ENCODE measurements around the gene SUSD2.
"Not testable (repeated sequence)": the region's sequence is repeated elsewhere in the genome, so short reads cannot be mapped to it uniquely, and the experiment has no call there.

The SUSD2 gene

DNA sequence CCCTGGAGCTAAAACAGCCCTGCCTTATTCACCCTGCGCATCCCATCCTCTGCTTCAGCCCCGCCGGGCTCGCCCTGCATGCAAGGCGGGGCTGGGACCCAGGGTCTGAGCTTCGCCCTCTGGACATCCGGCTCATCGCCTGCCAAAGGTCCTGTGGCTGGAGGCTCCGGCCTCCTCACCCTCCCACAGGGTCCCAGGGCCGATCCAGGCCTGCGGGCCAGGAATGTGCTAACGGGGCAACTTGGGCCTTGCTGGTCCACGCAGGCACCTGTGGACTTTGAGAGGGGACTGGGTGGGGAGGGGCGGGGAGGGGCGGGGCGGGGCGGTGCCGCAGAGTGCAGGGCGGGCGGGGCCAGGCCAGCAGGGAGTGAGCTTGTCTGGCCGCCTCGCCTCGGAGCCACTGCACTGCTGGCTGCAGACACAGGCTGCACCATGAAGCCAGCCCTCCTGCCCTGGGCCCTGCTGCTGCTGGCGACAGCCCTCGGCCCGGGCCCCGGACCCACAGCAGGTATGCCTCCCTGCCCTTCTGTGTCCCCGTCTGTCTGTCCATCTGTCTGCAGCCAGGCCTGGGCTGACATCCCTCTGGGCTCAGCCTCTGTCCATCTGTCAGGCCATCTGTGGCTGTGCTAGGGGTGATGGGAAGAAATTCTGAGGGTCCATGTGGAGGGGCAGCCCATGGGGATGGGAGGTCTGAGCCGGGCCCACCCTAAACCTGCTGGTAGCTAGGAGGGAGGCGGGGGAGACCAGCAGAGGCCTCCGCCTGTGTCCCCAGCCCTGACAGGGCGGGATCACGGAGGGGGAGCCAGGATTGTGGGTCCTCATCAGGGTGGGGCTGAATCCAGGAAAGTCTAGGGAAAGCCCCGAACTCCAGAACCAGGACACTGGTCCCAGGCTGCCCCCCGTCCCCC, at the start of gene SUSD2:
TSS of gene SUSD2 (plus strand) at position 400 of the 908 bp plus-strand sequence. CDS start at position 433, 33 bp downstream.
- TF ChIP-seq ZFX (IDR thresholded peaks at IDR 0.05; ENCODE audit: borderline replicate concordance) (no peak), CTCF (IDR thresholded peaks at IDR 0.05) (no peak)
- H3K27ac ChIP-seq: no peak within 1 kb of the TSS

DNA sequence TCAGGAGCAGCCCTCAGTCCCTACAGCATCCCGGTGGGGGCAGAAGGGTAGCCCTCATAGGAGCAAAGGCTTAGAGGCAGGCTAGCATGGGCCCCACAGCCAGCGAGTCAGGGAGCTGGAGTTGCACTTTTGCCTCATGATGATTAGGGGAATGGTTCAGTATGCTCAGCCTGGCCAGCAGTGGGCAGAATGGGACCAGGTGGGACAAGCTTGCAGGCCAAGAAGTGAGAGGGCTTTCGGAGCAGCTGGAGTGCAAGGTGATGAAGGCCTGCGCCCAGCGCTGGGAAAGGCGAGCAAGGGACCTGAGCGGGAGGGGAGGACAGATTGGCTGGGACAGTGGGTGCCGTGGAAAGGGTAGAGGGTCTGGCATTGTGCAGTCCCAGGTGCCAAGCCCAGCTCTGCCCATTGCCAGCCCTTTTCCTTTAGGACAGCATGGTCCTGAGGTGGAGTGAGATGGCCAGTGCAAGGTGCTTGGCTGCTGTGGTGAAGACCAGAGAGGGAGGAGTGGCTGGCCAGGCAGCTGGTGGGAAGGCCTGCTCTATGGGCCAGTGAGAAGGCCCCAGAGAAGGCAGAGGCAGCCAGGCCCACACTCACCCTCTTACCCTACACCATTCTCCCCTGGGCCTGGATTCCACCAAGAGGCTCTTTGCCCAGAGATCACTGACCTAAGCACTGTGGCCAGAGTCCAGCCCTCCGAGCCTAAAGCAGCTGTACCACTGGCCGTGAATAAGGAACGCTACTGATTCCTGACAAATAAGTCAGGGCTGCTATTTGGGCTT, 47.9 kb upstream of the SUSD2 start:
- no peak overlapping the region for H3K27ac ChIP-seq
- TF ChIP-seq ZFX (IDR thresholded peaks at IDR 0.05; ENCODE audit: borderline replicate concordance) (no peak), CTCF (IDR thresholded peaks at IDR 0.05) (no peak)

GRCh38 chr22:24134090-24134846, 47.0 kb upstream of the SUSD2 start:
- no peak overlapping the region for H3K27ac ChIP-seq
- TF ChIP-seq ZFX (IDR thresholded peaks at IDR 0.05; ENCODE audit: borderline replicate concordance) (no peak), CTCF (IDR thresholded peaks at IDR 0.05) (no peak)

- not testable (repeated sequence) for H3K27ac ChIP-seq
Observed at GRCh38 chr22:24136533-24136932, 44.8 kb upstream of the SUSD2 start.

- no peak overlapping the region for H3K27ac ChIP-seq
- TF ChIP-seq ZFX (IDR thresholded peaks at IDR 0.05; ENCODE audit: borderline replicate concordance) (no peak), CTCF (IDR thresholded peaks at IDR 0.05) (no peak)
Observed at GRCh38 chr22:24137595-24137994, 43.7 kb upstream of the SUSD2 start.

DNA sequence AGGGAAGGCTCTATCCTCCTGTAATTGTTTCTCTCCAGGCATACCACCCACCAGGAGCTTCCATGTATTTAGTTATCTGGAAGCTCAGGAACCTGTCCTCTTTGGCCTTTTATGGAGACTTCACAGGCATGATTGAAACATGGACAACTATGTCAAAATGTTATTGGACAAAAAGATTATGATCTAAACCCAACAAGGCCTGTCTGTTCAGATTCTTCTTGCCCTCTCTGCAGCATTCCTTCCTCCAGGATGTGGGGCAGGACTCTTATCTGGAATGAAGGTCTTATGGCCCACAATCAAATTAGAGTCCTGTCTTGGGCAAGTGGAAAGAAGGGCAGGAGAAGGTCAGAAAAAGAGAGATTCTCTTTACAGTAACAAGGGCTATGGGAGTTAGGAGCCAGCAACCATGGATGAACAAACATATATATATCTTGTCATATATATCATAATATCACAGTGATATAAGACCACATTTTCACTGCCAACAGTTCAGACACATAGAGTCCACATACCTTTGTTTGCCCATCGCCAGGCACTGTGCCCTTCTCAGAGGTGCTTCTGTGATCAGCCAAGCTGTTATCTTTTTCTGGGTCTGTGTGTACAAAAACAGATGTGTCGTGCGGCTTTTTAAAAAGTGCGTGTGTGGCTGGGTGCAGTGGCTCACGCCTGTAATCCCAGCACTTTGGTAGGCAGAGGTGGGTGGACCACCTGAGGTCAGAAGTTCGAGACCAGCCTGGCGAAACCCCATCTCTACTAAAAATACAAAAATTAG, 42.5 kb upstream of the SUSD2 start:
- no peak for TF ChIP-seq ZFX (IDR thresholded peaks at IDR 0.05; ENCODE audit: borderline replicate concordance)
- TF ChIP-seq CTCF (IDR thresholded peaks at IDR 0.05): no peak
- H3K27ac ChIP-seq: no peak overlapping the region

- no peak for TF ChIP-seq ZFX (IDR thresholded peaks at IDR 0.05; ENCODE audit: borderline replicate concordance)
- TF ChIP-seq CTCF (IDR thresholded peaks at IDR 0.05): no peak
- H3K27ac ChIP-seq: no peak overlapping the region
Observed at GRCh38 chr22:24140357-24140756, 40.9 kb upstream of the SUSD2 start.
